Stimulated activated CD4-positive, alpha-beta T cell treated with anti-CD3 and anti-CD28 coated beads, Interleukin-1b, Interleukin-23, amount 100 ng/mL, for 24 hours (primary cell): ENCODE data around the gene TRAPPC6A.

ENCODE experiments used
- DNase-seq, 4 experiments: peaks; one replicate each; pipeline ENCODE4 v3.0.0-alpha.2; 2020; ENCODE audit warnings: low read depth in 4 of 4, low spot score in 1 of 4

TRAPPC6A gene

DNA sequence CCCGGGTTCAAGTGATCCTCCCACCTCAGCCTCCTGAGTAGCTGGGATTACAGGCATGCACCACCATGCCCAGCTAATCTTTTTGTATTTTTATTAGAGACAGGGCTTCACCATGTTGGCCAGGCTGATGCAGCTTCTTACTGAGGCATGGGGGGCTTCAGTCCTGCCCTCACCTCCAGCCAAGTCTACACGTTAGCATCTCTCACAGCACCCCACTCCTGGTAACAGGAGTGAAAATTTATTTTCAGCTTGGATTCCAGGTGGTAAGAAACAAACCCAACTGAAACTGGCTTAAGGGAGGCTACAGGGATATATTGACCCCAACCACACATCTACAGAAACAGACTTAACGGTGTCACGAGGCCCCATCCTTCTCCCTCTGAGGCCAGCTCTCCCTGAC, 27.9 kb downstream of the TRAPPC6A start:
- no peak for DNase-seq

DNA sequence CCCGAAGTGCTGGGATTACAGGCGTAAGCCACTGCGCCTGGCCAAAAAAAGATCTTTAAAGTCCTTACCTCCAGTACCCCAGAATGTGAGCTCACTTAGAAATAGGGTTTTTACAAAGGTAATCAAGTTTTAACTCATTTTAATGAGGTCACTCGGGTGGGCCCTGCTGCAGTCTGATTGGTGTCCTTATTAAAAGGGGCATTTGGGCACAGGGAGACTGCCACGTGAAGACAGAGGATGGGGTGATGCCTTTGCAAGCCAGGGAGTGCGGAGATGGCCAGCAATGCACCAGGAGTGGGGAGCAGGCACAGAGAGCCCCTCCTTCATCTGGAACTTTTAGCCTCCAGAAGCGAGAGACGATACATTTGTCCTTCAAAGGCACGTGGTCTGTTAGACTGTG, 28.9 kb downstream of the TRAPPC6A start:
- no peak for DNase-seq

DNA sequence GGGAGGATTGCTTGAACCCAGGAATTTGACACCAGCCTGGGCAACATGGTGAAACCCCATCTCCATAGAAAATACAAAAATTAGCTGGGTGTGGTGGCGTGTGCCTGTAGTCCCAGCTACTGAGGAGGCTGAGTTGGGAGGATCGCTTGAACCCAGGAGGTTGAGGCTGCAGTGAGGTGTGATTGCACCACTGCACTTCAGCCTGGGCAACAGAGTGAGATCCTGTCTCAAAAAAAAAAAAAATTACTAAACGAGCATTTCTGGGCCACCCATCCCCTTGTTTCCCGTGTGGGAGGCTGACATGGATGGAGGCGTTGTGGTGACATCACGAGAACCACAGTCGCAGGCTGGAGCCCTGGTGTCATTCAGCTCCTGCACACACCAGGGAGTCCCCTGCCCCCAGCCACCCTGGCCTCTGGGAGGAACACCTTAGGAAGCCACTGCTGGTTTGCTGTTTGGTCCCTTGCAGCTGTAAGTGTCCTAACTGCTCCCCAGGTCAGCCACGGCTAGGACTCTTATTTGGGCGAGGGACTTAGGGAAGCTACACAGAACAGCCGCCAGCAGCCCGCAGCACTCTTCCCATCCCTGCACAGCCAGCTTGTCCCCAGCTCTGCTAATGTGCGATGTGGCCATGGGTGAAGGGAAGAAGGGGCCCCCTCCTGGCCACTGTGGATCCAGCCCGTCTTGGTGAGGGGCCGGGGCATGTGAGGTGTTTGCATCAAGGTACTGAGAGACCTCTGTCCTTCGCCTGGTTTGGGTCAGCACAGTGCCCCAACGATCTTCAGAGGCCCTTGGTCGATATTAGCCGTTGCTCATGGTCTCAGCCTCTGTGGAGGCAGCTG, 30.0 kb downstream of the TRAPPC6A start:
- no peak for DNase-seq

DNA sequence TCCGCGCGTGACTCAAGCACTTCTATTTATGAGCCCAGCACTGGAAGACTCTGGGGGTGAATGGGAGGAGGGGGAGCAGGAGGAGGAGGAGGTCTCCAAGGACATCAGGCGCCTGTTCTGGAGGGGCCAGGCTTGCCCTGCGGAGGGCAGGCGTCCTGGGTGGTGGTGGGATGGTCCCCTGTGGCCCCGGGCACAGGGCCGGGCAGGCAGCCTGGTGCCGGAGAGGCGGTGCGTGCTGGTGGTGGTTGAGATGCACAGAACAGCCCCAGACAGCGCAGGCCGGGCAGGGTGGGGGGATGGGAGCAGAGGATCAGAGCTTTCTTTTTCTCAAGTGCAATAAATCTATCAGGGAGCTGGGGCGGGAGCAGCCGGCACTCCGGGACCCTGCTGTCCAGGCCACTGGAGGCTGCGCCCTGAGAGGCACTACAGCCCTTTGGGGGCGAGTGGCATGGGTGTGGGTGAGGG, 31.3 kb downstream of the TRAPPC6A start:
- no peak for DNase-seq

DNA sequence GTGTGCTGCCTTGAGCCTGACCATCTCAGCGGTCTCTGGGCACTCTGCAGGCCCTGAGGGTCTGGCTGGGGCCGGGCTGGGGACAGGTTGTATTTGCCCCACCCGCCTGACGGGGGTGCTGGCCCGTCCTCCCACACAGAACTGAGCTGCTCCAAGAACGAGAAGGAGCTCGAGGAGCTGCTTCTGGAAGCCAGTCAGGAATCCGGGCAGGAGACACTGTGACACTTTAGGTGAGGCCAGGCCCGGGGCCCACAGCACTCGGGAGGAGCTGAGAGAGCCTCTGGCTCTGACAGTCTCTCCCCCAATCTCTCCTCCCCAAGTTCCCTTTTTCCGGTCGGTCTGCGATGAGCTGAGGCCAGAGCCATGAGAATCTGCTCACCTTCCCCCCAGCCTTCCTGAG, 31.8 kb downstream of the TRAPPC6A start:
- DNase-seq = no peak

DNA sequence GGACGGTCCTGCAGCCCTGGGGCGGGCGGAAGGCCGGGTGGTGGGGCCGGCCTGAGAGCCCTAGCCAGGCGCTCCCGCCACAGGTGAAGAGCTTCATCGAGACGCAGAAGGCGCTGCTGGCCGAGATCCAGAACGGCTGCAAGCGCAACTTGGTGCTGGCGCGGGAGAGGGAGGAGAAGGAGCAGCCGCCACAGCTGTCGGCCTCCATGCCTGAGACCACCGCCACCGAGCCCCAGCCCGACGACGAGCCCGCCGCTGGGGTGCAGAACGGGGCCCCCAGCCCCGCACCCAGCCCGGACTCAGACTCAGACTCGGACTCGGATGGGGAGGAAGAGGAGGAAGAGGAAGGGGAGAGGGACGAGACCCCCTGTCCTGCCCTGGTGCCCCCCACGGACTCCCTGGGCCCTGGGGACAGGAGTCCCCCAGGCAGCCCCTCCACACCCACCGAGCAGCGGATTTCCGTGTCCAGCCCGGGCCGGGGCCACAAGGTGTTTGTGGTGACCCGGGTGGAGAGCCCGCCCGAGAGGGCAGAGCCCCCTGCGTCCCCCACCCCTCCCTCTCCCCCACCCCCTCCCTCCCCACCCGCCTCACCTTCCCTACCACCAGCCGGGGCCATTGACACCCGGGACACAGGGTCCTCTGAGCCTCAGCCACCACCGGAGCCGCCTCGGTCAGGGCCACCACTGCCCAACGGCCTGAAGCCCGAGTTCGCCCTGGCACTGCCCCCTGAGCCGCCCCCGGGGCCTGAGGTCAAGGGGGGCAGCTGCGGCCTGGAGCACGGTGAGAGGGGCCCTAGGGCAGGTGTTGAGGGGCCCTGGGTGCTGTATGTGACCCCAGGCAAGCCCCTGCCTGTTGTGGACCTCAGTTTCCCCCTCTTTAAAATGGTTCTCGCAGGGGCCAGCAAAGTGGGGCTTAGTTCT, 32.5 kb downstream of the TRAPPC6A start:
- DNase-seq = no peak

DNA sequence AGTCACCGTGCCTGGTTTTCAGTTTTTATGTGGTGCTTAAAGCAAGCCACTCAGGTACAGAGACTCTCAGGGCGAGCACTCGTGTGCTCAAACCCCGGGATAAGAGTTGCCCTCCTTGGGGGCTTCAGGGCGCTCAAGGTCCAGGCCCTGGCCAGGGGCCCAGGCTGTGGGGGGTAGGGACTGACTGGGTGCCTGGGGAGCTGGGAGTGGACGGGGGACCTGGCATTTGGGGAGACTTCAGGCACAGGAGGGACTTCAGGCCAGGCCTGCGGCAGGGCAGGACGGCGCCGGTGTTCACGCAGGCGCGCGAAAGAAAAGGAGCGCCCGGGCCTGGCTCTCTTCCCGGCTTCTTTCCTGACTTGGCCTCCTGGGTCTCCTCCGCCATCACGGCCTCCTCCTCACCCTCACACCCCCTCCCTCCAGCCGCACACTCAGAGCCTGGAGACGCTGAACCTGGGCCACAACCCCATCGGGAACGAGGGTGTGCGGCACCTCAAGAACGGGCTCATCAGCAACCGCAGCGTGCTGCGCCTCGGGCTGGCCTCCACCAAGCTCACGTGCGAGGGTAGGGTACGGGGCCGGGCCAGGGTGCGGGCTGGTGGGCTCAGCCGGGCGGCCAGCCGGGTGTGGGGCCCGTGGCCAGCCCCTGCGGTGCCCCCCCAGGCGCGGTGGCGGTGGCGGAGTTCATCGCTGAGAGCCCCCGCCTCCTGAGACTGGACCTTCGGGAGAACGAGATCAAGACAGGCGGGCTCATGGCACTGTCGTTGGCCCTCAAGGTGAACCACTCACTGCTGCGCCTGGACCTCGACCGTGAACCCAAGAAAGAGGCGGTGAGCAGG, 33.4 kb downstream of the TRAPPC6A start:
- DNase-seq = no peak

DNA sequence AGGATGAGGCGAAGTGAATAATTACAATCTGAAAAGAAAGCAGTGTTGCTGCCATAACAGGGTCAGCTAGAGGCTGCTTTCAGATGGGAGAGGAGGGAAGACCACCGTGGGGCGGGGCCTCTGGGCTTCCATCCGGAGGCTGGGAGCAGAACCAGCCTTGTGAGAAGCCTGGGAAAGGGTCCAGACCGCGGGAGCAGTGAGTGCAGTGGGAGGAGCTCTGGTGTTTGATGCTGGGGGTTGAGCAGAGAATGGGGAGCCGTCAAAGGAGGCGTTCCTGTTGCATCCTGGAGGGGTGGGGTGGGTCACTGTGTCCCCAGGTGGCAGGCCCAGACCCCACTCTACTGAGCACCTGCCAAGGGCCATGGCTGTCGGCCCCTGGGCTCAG, 35.3 kb downstream of the TRAPPC6A start:
- DNase-seq = no peak

DNA sequence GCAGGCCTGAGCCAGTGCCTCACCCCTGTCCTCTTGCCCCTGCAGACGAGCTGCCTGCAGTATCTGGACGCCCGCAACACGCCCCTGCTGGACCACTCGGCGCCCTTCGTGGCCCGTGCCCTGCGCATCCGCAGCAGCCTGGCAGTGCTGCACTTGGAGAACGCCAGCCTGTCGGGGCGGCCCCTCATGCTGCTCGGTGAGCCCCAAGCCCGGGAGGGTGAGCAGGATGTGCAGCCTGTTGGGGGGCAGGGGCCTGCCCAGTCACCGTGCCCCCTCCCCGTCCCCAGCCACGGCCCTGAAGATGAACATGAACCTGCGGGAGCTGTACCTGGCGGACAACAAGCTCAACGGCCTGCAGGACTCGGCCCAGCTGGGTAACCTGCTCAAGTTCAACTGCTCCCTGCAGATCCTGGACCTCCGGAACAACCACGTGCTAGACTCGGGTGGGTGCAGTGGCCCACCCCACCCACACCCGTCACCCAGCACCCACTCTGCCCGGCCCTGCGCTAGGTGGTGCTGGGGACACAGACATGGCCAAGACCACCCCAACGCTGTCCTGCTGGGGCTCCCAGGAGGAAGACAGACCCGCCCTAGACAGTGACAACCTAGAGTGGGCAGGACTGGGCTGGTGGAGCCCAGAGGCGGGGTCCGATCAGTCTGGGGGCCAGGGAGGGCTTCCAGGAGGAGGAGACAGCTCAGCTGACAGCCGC, 35.9 kb downstream of the TRAPPC6A start:
- no peak for DNase-seq

DNA sequence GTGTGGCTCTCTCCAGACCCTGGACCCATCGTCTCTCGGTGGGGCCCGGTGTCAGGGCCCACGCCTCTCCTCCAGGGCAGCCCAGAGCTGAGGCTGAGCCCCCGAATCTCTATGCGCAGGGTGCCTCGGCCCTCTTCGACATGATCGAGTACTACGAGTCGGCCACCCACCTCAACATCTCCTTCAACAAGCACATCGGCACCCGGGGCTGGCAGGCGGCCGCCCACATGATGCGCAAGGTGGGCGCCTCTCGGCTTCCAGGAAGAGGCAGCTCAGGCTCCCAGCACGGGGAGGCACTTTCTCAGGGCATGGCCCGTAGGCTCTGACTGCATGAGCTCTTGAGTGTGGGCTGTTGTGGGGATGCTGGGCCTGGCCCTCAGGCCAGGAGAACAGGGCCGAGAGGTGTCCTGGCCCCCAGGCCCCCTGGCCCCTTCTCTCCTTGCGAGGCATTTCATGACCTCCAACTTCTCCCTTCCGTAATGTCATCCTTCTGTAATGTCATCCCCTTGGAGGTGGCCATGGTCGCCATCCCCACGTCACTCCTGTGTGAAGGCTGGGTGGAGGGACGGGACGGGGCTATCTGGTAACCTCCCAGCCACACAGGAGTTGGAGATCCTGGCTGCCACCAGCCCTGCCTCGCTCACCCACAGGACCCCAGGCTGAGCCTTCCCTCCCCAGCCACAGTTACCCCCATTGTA, 36.7 kb downstream of the TRAPPC6A start:
- no peak for DNase-seq

DNA sequence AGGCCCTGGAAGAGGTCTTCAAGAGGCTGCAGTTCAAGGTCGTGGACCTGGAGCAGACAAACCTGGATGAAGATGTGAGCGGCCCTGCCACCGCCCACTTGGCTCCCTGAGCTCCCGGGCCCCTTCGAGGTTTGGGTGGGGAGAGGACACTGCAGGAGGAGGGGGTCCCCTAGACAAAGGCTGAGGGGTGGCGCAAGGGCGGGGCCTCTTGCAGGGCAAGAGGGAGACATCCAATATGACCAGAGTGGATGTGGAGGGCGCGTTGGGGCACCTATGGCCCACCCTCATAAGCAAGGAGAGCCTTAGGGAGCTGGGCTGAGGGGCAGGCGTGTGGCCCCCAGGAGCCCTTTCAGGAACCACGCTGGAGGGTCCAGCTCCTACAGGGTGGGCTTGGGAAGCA, 37.5 kb downstream of the TRAPPC6A start:
- no peak for DNase-seq

DNA sequence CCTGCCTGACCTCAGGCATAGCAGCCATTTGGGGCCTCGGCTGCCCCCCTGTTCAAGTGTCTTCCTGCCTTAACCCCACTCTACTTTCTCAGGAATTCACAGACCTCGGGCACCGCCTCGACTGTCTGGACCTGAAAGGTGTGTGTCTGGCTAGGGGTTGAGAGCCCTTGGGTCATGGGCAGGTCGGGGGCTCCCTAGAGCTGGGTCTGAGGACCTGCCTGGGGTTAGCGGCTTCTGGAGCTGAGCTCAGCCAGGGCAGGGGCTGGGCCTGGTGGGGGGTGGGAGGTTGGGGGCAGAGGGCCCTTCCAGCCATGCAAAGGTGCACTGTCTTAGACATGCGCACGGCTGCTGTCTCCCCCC, 37.9 kb downstream of the TRAPPC6A start:
- no peak for DNase-seq

DNA sequence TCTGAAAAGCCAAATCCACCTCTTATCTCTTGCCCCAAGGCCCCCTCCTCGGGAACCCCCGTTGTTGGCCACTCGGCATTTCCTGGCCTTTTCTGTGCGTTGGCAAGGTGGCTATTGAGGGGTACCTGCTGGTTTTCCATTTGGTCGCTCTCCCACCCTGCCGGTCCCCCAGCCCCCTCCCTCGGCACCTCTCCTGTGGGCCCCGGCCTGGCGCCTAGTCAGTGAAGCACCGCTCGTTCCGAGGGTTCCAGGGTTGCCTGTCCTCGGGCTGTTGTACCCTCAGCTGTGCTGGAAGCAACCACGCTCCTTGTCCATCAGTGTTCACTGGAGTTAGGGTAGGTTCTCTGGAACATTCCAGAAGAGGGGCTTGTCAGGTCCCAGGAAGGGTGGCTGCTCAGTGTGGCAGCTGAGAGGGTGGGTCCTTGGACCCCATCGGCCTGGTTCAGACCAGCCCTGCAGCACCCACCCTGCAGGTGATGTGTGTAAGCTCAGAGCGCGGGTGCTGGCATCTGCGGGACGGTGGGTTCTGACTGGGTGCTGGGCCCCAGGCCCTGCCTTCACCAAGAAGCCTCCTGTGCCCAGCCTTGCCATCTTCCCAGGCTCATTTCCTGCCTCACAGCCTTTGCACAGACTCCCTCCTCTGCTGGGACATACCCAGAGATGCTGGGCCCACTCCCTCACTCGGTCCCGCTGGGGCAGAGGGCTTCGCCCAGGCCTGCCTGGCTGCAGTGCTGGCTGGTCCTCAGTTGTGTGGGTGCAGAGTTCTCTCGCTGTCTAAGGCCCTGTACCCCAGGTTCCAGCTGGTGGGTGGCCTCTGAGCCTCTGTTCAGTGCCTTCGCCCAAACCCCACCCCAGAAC, 38.5 kb downstream of the TRAPPC6A start:
- DNase-seq = no peak

DNA sequence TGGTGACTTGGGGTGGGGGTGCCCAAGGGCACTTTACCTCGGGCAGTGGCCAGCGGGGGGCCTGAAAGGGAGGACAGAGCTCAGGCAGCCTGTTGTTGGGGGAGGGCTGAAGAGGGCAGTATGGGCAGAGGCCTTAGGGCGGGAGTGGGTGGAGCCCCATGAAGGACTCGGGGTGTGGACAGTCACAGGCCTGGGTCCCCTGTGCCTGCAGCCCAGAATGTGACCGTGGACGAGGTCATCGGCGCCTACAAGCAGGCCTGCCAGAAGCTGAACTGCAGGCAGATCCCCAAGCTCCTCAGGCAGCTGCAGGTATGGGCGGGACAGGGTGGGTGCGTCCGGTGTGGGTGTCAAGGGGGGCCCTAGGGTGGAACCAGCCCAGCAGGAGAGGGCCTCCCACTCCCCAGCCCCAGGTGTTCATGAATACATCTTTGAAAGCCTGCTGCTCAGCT, 39.7 kb downstream of the TRAPPC6A start:
- no peak for DNase-seq

DNA sequence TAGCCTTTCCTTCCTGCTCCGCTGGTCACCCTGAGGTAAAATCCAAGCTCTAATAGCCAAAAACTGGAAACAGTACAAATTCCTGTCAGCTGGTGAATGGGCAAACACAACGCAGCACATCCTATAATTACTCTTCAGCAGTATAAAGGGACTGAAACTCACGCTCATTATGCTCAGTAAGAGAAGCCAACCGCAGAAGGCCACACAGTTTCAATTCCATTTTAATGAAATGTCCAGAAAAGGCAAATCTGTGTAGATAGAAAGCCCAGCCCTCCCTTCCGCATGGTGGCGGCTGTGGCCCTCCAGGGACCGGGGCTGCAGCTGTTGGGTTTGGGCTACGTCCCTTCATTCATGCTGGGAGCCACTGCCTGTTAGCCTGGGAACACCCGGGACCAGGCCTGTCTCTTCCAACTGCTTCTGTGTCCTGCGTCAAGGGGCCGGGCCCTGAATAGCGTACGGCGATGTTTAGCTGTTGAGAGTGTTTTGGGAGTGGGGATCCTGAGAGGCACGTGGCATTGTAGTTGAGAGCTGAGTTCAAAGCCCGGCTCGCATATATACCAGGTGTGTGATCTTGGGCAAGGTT, 40.8 kb downstream of the TRAPPC6A start:
- DNase-seq = no peak

DNA sequence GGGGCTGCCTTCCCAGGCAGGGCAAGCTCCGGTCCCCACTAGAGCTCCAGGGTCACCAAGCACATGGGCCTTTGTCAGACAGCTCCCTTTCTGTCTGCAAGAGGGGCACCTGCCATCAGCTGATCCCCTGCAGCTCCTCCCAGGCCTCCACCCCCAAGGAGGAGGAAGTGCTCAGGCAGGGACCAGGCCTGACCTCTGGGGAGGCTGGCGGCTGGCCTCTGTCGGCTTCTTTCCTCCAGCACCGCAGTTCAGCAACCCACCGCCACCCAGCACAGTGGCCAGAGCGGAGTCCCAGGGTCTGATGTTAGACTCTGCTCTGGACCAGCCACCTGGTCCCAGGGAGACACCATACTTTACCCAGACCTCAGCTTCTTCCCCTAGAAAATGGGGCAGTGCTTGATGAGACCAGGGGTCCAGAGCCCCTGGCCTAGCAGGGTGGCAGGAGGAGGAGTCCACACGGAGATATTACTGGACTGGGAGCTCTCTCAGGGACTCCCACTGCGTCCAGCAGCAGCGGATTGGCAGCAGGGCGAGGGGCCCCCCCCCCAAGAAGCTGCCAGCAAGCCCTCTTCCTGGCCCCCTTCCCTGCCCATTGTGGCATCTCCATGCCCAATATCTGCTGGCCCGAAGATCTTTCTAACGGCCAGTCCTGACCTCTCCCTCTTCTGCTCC, 41.4 kb downstream of the TRAPPC6A start:
- no peak for DNase-seq

DNA sequence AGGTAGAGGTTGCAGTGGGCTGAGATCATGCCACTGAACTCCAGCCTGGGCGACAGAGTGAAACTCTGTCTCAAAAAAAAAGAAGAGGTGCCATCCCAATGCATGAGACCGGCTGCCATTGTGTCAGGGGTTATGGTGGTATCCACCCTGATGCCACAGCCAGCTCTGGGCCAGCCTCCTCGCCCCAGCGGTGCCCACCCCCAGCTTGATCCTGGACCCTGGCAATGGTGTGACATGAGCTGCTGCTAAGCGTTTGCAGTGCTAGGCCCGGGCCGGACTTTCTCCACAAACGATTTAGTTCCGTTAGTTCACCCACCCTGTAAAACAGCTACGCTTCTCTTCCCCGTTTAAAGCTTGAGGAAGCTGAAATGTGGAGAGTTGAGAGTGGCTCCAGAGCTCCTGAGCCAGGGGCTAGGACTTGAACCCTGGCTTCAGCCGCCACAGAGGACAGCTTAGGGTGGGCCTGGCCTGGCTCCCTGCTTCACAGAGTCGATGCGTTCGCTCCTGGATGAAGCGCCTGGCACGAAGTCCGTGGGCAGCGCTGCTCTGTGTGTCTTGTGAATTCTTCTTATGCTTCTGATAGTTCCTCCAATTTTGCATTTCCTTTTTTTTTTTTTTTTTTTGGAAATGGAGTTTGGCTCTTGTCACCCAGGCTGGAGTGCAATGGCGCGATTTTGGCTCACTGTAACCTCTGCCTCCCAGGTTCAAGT, 42.7 kb downstream of the TRAPPC6A start:
- DNase-seq = no peak

DNA sequence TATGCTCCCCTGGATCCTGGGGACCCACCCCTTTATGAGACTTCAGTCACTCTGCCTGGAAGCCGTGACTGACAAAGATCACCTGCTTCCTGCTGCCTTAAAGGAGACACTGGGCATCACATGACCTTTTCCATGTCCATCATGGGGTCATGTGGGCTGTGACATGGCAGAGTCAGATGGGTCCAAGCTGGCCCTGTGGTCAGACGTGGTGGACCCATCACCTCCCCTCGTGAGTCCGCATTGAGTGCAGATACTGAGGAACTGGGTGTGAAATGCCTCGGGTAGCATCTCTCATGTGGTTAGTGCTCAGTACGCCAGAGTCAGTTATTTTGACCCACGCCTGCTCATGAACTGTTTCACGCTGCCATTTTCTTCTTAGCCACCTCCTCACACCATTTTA, 44.4 kb downstream of the TRAPPC6A start:
- DNase-seq = no peak
